DOHH2 (cell line): Measurements from ENCODE around the gene ICAM5.

Experiments
- H3F3A ChIP-seq: fragments of 200-600 bp; sonication (generic), shearing (Covaris generic); 2 replicates; pipeline ENCODE4 v1.6.0; 2016; ENCODE audit warnings: antibody characterized with exemption, mild to moderate bottlenecking; ENCODE audit not compliant: control insufficient read depth, insufficient read depth
- H3K27ac ChIP-seq: fragments of 200-600 bp; sonication (generic); 2 replicates; pipeline ENCODE4 v1.5.1; 2014; ENCODE audit warnings: low read depth, mild to moderate bottlenecking, low read length, moderate library complexity
- H3K27me3 ChIP-seq: fragments of 200-600 bp; sonication (generic); 2 replicates; pipeline ENCODE4 v1.6.1; 2014; ENCODE audit warnings: mild to moderate bottlenecking, low read length, mixed read lengths; ENCODE audit not compliant: control insufficient read depth
- H3K36me3 ChIP-seq: fragments of 200-600 bp; sonication (generic); 2 replicates; pipeline ENCODE4 v1.6.1; 2014; ENCODE audit warnings: mild to moderate bottlenecking, low read length, moderate library complexity, mixed read lengths; ENCODE audit not compliant: control insufficient read depth
- H3K4me1 ChIP-seq: fragments of 200-600 bp; sonication (generic); 2 replicates; pipeline ENCODE4 v1.6.1; 2014; ENCODE audit warnings: mild to moderate bottlenecking, low read length, mixed read lengths; ENCODE audit not compliant: control insufficient read depth
- H3K4me2 ChIP-seq: fragments of 200-600 bp; sonication (generic); 2 replicates; pipeline ENCODE4 v1.6.0; 2014; ENCODE audit warnings: mild to moderate bottlenecking, low read length, moderate library complexity
- H3K4me3 ChIP-seq: fragments of 200-600 bp; sonication (generic); 2 replicates; pipeline ENCODE4 v1.5.1; 2014; ENCODE audit warnings: mild to moderate bottlenecking, low read length, mixed read lengths
- H3K79me2 ChIP-seq: fragments of 200-600 bp; sonication (generic); 2 replicates; pipeline ENCODE4 v1.6.1; 2014; ENCODE audit warnings: mild to moderate bottlenecking, low read length, mixed read lengths; ENCODE audit not compliant: control insufficient read depth
- H3K9me2 ChIP-seq: fragments of 200-600 bp; sonication (generic); replicated peaks from 2 replicates; pipeline ENCODE4 v1.6.1; 2014; ENCODE audit warnings: mild to moderate bottlenecking, low read length, mixed read lengths; ENCODE audit not compliant: control insufficient read depth
- H3K9me3 ChIP-seq: fragments of 200-600 bp; sonication (generic); 2 replicates; pipeline ENCODE4 v1.6.1; 2014; ENCODE audit warnings: antibody characterized with exemption, low read length, mixed read lengths; ENCODE audit not compliant: control insufficient read depth, insufficient read depth
- H4K20me1 ChIP-seq: fragments of 200-600 bp; sonication (generic); 2 replicates; pipeline ENCODE4 v1.6.0; 2014; ENCODE audit warnings: low read depth, mild to moderate bottlenecking, antibody characterized with exemption, low read length, moderate library complexity; ENCODE audit not compliant: control insufficient read depth, insufficient read depth
- CTCF ChIP-seq: fragments of 200-600 bp; sonication (generic); IDR thresholded peaks from one replicate; pipeline ENCODE4 v1.5.1; 2014; ENCODE audit warnings: antibody characterized with exemption, mild to moderate bottlenecking, low read depth, low read length; ENCODE audit not compliant: poor library complexity, severe bottlenecking
- EZH2phosphoT487 ChIP-seq: fragments of 200-600 bp; sonication (generic); IDR thresholded peaks from 2 replicates; pipeline ENCODE4 v1.6.1; 2017; ENCODE audit warnings: borderline replicate concordance, mild to moderate bottlenecking, antibody characterized with exemption, low read length, moderate library complexity, mixed read lengths

Gene ICAM5

GRCh38 chr19:10316229-10317044 lies 26.7 kb downstream of the ICAM5 start:
- peak overlapping the region; percentile 92 for H3K4me2 ChIP-seq
- no peak for TF ChIP-seq EZH2phosphoT487
- TF ChIP-seq CTCF, result no peak
- no peaks in the 10 kb centered on the region for H4K20me1 ChIP-seq
- H3K9me2 ChIP-seq, result no peaks in the 10 kb centered on the region
- no peaks in the 10 kb centered on the region for H3K9me3 ChIP-seq
- peaks cover 10% of the 10 kb centered on the region for H3F3A ChIP-seq
- peak overlapping the region; percentile 87 for H3K4me3 ChIP-seq
- H3K4me1 ChIP-seq, result peaks cover 14% of the 10 kb centered on the region
- peaks cover 10% of the 10 kb centered on the region for H3K79me2 ChIP-seq
- no peak overlapping the region for H3K27ac ChIP-seq
- no peaks in the 10 kb centered on the region for H3K27me3 ChIP-seq
- peaks cover 53% of the 10 kb centered on the region for H3K36me3 ChIP-seq

DNA sequence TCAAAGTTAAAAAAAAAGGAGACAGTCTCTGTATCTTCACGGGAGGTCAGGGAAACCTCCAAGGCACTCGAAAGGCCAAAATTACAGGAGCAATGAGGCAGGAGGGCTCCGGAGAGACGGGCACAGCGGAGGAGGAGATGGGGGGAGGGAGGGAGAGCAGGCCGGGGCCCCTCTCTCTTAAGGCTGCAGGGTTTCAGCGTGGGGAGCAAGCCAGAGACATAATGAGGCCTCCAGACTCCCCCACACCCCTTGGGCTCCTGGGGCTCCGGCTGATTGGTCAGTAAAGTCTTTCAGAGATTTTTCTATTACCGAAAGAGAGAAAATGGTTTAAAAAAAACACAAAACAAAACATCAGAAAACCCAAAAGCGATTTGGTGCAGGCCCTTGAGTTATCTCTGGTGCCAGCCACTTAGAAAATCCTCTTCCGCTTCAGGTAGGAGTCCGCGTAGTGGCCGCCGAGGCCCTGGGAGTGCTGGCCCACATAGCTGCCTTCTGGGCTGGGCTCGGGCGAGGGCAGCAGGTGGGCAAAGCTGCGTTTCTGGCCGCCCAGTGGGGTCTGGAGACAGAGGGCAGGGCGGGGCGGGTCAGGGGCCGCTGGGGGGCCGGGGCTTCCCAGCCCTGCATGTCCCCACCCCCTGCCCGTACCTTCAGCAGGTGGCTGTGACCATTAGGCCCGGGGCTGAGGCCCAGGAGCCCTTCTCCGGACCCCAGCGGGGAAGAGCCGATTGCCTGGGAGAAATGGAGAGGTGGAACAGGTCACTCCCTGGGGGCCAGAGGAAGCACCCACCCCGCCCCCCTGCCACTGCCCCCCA lies 27.5 kb downstream of the ICAM5 start:
- Histone ChIP-seq H3K4me2 (no peak overlapping the region), H3K4me3 (no peak overlapping the region), H3K27me3 (no peaks in the 10 kb centered on the region), H3K27ac (no peak overlapping the region), H3K9me2 (no peaks in the 10 kb centered on the region), H3K36me3 (peaks cover 61% of the 10 kb centered on the region), H3F3A (peaks cover 10% of the 10 kb centered on the region), H3K9me3 (no peaks in the 10 kb centered on the region), H4K20me1 (no peaks in the 10 kb centered on the region), H3K4me1 (peaks cover 14% of the 10 kb centered on the region), H3K79me2 (peaks cover 10% of the 10 kb centered on the region)
- TF ChIP-seq CTCF (no peak), EZH2phosphoT487 (no peak)

DNA sequence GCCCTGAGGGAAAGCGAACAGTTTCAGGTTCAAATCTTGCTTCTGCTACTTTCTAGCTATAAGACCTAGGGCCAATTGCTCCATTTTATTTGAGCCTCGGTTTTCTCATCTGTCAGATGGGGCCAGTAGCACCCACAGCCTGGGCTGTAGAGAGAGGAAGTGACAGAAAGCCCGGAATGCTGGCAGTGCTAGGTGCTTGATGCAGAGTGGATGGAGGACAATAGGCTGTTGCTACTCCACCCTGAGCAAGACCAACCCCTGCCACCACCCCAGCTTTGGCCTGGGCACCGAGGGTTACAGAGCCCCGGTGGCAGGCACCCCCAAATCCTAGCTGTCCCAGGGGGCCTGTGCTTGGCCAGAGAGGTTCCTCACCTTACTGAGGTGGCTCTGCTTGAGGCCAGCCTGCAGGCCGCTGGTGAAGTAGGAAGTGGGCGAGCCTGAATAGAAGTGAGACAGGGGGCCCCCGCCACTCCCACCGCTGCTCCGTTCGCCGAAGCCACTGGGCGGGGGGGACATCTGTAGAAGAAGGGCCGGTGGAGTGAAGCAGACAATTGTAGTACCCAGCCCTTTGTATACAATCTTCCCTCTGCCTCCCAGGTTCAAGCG lies 28.2 kb downstream of the ICAM5 start:
- Histone ChIP-seq H3K9me3 (no peaks in the 10 kb centered on the region), H3K36me3 (peaks cover 68% of the 10 kb centered on the region)

More for the DNA sequence above, 28.2 kb downstream of the ICAM5 start:
- peaks cover 10% of the 10 kb centered on the region for H3F3A ChIP-seq
- peaks cover 10% of the 10 kb centered on the region for H3K79me2 ChIP-seq
- no peak overlapping the region for H3K4me3 ChIP-seq
- no peak overlapping the region for H3K27ac ChIP-seq
- no peaks in the 10 kb centered on the region for H3K27me3 ChIP-seq
- H3K4me2 ChIP-seq, result no peak overlapping the region
- H3K9me2 ChIP-seq, result no peaks in the 10 kb centered on the region
- H3K4me1 ChIP-seq, result peaks cover 14% of the 10 kb centered on the region
- H4K20me1 ChIP-seq, result no peaks in the 10 kb centered on the region
- TF ChIP-seq EZH2phosphoT487 (no peak), CTCF (no peak)
